ENCODE results near the gene TMEM238L.

The TMEM238L gene

DNA sequence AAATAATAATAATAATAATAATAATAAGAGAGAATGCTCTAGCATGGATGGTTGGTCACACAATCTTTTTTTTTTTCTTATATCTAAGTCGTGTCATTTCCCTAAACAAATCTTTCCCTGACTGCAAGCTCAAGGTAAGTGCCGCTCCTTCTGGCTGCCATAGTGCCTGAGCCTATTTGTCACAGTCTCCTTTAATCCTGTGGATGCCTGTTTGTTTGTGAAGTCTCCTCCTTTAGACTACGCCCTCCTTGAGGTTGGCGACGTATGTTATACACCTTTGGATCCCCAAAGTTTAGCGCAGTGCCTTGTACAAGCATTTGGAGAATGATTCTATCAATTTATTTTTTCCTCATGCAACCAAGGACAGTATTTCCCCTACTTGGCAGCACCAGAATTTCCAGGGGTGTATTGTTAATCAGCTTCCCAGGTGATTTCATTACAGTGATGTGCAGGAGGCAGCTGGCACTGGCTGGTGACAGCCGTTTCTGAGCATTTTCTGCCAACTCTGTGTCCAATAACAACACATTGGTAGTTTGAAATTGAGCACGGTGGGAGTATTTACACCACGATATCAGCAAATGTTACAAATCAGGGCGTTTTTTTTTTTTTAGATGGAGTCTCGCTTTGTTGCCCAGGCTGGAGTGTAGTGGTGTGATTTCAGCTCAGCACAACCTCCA is 26.6 kb downstream of the TMEM238L start:
- no peak overlapping the region for H3K27ac ChIP-seq
- POLR2A ChIA-PET (ENCODE audit: low non-redundant PET) = no interaction called here
- TF ChIP-seq, protein P1, sequence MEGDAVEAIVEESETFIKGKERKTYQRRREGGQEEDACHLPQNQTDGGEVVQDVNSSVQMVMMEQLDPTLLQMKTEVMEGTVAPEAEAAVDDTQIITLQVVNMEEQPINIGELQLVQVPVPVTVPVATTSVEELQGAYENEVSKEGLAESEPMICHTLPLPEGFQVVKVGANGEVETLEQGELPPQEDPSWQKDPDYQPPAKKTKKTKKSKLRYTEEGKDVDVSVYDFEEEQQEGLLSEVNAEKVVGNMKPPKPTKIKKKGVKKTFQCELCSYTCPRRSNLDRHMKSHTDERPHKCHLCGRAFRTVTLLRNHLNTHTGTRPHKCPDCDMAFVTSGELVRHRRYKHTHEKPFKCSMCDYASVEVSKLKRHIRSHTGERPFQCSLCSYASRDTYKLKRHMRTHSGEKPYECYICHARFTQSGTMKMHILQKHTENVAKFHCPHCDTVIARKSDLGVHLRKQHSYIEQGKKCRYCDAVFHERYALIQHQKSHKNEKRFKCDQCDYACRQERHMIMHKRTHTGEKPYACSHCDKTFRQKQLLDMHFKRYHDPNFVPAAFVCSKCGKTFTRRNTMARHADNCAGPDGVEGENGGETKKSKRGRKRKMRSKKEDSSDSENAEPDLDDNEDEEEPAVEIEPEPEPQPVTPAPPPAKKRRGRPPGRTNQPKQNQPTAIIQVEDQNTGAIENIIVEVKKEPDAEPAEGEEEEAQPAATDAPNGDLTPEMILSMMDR (conservative IDR thresholded peaks at IDR 0.05; ENCODE audit: low read depth) = no peak
- DNase-seq (ENCODE audit: low spot score) = no peak
- CTCF ChIA-PET = no interaction called here

DNA sequence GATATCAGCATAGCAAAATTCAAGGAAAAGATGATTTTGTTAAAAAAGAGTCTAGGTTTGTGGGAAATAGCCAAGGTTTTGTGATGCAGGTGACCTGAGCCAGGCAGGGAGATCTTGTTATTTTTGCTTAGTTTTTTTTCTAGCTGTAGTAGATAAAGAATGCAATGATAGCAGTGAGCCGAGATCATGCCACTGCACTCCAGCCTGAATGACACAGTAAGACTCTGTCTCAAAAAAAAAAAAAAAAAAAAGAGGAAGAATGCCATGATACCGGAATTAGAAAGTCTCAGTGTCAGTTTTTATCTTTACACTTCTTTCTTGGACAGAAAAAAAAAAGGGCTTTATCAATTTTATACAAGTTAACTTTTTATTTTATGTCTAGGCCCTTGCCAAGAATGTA is 27.5 kb downstream of the TMEM238L start:
- CTCF ChIA-PET = no interaction called here
- no peak for DNase-seq (ENCODE audit: low spot score)
- H3K27ac ChIP-seq = no peak overlapping the region
- TF ChIP-seq, protein P1 (conservative IDR thresholded peaks at IDR 0.05; ENCODE audit: low read depth) = no peak
- POLR2A ChIA-PET (ENCODE audit: low non-redundant PET) = no interaction called here

DNA sequence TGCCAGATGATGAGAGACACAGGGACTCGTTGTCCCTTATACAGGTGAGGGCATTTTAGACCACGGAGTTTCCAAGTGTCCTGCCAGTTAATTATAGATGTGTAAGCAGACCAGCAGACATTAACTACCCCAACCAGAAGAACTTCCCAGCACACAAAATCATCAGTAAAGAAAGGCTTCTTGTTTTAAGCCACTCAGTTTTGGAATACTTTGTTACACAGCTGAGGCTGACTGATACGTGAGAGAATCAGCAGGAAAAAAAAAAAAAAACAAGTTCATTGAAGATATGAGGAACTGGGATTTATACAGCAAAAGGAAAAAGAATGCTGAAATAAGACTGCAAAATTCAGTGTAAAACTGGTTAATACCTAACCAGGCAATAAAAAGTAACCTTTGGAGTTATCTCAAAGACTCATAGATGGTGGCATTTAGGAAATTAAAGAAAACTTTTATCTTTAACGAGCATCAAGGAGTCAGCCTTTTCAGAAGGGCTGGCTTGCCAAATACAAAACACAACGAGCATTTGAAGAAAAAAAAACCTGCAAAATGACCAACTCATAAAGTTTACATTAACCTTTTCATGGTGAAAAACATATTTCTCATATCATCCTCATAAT is 28.1 kb downstream of the TMEM238L start:
- TF ChIP-seq, protein P1 (conservative IDR thresholded peaks at IDR 0.05; ENCODE audit: low read depth) = no peak
- ChIA-PET CTCF (no interaction called here), POLR2A (ENCODE audit: low non-redundant PET) (no interaction called here)
- no peak overlapping the region for H3K27ac ChIP-seq
- DNase-seq (ENCODE audit: low spot score) = no peak

DNA sequence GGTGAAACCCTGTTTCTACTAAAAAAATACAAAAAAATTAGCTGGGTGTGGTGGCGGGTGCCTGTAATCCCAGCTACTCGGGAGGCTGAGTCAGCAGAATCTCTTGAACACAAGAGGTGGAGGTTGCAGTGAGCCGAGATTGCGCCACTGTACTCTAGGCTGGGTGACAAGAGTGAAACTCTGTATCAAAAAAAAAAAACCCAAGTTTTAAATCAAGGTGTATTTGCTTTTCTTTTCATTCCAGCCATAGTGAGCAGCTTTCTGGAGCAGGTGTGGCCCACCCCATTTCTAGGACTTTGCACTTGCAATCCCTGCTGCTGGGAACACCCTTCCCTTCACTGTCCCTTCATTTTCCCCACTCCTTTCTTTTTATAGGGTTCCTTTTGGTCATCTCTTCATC is 28.8 kb downstream of the TMEM238L start:
- ChIA-PET CTCF (interaction anchor here (0.6 kb wide), 1 partner anchor 124 kb away, joined by 3 read pairs; no protein-coding TSS in a partner anchor), POLR2A (ENCODE audit: low non-redundant PET) (no interaction called here)
- H3K27ac ChIP-seq = no peak overlapping the region
- no peak for DNase-seq (ENCODE audit: low spot score)
- TF ChIP-seq, protein P1 (conservative IDR thresholded peaks at IDR 0.05; ENCODE audit: low read depth) = no peak

DNA sequence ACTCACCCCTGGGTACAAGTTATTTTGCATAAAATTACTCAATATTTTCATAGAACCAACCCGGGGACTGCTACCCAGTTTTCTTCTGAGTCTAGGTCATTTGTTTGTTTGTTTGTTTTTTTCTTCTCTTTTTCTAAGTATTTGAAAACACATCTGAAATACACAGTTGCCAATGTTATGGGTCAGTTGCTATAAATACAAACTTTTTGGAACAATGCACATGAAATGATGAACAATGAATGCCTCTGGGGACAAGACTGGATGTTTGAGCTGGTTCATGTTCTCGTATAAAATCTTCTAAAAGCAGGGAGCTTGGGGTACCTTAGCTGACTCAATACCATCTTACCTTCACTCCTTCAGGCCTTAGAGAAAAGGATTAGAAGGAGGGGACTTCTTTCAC is 30.5 kb downstream of the TMEM238L start:
- no peak for DNase-seq (ENCODE audit: low spot score)
- ChIA-PET CTCF (interaction anchor here (0.6 to 1.9 kb wide), 4 partner anchors 17 to 127 kb away, joined by 3 to 9 read pairs (median 3); no protein-coding TSS in a partner anchor), POLR2A (ENCODE audit: low non-redundant PET) (no interaction called here)
- no peak overlapping the region for H3K27ac ChIP-seq
- TF ChIP-seq, protein P1 (conservative IDR thresholded peaks at IDR 0.05; ENCODE audit: low read depth) = no peak

DNA sequence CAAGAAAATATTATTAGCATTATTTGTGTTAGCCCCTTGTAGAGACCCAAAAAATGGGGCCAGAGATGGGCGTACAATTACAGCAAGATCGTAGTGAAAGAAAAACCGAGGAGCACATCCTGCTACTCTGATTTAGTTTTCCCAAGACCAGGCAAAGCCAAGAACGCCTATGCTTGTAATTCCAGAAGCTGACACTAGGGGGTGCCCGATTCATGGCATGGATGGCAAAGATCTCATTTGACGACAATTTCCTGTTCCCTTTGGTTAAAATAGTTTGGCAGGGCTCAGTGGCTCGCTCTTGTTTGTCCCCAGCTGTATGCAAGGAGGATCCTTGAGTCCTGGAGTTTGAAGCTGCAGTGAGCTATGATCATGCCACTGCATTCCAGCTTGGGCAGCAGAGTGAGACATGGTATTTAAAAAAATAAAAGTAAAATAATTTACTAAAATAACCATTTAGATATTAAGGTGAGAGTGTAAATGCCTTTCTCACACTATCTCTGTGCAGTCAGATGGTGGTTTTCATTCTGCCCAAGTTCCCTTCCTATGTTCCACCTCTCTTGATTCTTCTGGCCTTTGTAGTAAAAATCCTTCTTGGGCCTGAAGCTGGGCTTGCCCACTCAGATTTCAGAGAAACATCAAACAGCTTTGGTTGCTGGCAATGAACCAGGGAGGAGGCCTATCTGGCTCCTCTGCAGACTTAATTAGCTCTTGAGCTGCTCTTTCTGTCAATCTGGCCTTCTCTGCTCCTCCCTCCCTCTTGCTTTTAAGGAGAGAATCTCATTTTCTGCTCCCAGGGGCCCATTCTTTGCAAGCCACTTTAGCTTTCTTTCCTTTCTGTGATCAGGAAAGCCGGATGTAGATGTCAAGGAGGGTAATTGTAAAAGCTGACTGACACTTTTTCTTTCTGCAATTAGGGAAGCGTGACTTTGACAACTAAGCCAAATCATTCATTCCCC is 31.2 kb downstream of the TMEM238L start:
- TF ChIP-seq, protein P1 (conservative IDR thresholded peaks at IDR 0.05; ENCODE audit: low read depth) = peak; percentile 54
- no peak for DNase-seq (ENCODE audit: low spot score)
- ChIA-PET CTCF (interaction anchor here (0.5 to 1.9 kb wide), 5 partner anchors 11 to 283 kb away, joined by 3 to 9 read pairs (median 3); no protein-coding TSS in a partner anchor), POLR2A (ENCODE audit: low non-redundant PET) (no interaction called here)
- no peak overlapping the region for H3K27ac ChIP-seq
